GOT3 (cell line): ENCODE measurements around the gene LYL1.

ENCODE experiments used
- DNase-seq: peaks from one replicate; lab custom pipeline; 2025; ENCODE audit warnings: mixed read lengths; lab: John Stamatoyannopoulos, UW

The LYL1 gene

DNA sequence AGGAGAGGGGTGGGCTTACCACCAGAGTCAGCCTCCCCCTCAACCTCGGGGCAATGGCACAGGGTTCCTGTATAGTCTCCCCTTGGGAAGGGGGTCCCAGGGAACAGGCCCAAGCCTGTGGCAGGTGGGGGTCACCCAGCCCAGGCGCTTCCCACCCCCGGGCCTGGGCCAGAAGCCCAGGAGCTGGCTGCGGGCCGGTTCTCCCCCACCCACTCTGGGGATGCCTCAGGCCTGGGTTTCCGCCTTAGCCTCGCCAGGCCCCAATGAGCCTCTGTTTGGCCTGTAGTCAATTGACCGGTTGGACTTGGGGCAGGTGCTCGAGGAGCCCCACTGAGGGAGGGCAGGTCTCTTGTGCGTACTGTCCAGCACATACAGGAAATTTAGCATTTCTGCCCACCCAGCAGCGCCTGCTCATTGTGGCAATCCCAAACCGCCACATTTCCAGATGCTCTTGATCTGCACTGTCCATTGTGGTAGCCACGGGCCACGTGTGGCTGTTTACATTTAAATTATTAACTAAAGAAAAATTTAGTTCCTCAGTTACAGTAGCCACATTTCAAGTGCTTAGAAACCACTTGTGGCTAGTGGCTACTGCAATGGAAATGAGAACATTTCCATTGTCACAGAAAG, 9.9 kb downstream of the LYL1 start:
- no peak for DNase-seq

DNA sequence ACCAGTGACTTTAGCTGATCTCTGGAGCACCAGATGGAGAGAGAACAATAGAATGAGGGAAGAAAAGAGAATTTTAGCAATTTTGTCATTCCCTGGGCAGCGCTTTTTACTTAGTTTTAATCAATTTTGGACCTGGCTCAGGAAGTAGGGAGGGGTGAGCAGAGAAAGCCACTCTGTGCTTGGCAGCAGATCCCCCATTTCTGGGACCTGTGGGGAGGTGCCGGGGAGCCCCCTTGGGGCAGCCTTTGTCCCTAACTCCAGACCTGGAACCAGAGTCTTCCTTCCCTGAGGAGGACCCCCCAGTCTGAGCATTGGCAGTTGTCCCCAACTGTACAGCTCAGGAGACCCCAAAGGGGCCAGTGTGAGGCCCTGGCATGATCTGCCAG, 10.5 kb downstream of the LYL1 start:
- no peak for DNase-seq

DNA sequence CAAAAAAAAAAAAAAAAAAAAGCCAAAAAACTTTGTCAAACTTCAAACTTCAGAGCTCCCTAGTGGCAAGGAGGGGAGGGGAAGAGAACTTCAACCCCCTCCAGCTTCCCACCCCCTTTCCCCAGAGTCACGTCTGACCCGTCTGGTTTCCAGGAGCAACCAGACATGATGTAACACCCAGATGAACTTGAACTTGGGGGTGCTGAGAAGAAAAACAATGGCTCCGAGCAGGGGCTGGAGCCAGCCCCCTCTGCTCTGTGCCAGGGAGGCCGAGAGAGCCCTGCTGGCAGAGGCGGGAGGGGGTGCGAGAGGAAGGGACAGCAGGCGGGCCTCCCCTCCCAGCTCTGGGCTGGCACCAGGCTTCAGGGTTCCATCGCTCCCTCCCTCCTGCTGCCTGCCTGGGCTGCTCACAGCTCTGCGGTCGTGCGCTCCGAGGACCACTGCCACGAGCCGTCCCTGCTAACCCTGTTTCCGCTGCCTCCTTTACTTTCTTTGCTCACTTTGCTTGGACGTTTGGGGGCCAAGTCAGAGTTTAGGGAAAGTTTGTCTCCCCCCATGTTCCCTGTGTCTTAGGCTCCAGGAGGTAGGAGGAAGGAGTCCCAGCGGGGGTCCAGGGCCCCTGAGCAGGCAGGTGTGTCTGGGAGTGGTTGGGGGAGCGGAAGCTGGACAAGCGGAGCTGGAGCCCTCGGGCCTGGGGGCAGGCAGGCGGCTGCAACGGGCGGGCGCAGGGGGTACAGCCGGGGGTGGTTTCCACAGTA, 11.1 kb downstream of the LYL1 start:
- no peak for DNase-seq

DNA sequence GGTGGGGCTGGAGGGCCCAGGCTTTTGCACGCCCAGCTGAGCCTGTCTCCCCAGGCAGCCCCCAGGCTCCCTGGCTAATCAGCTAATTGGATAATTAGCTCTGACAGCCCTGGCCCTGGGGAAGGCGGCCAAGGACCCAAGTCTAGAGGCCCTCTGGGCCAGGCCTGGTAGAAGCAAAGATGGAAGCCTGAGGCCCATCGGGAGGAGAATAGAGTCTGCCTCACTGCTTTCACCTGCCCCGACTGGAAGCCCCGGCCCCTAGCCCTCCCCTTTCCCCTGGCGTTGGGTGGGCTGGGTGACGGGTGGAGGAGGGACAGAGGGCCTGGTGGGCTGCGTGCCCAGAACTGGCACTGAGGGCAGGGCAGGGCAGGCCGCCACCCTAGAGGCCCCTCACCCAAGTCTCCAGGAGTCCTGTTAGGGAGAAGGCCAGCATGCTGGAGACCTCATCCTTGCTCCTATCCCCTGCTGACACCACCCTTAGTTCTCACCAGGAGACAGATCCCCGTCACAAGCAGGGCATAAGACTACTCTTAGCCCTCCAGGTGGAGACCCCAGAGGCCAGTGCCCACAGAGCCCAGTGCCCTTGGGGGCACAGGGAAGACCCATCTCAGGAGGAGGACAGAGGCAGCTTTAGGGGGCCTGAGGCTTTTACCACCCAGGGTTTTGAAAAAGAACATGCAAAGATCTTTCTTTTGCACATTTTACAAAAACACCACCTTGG, 12.0 kb downstream of the LYL1 start:
- no peak for DNase-seq

DNA sequence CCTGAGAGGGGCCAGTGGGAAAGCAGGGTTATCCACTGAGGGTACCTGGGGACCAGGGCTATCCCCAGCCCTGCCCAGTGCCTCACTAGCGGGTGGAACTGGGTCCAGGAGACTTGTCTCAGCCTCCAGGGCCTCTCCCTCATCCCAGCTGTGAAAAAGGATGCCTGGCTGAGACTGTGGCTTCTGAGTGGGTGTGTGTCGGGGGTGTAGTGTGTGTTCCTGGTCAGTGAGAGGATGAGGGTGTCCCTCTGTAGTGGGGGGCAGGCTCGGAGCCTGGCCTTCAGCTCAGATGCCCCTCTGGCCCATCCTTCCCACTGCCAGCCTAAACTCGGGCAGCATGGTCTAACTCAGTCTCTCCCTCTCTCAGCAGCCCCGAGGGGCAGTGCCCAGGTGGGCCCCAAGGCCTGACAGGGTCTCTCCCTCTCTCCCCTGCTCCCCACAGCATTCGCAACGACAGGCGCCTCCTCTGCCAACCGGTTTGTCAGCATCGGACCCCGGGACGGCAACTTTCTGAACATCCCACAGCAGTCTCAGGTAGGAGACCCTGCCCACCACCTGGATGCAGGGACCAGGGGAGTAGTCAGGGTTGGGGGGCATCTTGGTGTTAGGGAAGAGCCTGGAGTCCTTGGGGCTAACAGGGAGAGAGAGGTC, 12.7 kb downstream of the LYL1 start:
- DNase-seq = no peak

DNA sequence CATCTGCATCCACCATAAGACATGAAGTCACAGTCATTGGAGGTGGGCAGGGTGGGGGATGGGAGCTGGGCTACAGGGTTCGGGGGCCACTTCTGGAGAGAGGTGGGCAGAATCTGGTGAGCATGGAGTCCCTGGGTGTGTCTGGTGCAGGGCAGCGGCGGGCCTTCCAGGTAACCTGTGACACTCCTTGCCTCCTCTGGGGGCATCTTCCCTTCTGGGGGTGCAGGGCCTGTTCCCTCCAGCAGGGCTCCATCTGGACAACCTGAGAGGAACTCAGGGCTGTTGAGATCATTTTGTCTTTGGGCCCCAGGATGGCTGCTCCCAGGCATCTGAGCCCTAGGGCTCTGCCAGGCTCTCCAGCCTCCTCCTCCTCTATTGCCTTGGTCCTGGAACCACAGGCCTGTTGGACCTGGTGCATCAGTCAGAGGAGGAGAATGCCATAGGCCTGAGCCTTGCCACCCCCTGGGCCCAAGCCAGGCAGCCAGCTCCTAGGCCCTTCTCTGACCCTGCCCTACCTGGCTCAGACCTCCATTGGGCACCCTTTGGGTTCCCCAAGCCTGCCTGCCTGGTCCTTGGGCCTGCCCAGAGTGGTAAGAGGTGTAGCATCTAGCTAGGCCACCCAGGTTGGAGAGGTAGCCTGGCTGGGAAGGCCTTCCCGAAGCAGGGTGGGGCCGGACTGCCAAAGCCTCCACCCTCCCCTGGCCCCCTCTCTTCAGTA, 13.4 kb downstream of the LYL1 start:
- no peak for DNase-seq

DNA sequence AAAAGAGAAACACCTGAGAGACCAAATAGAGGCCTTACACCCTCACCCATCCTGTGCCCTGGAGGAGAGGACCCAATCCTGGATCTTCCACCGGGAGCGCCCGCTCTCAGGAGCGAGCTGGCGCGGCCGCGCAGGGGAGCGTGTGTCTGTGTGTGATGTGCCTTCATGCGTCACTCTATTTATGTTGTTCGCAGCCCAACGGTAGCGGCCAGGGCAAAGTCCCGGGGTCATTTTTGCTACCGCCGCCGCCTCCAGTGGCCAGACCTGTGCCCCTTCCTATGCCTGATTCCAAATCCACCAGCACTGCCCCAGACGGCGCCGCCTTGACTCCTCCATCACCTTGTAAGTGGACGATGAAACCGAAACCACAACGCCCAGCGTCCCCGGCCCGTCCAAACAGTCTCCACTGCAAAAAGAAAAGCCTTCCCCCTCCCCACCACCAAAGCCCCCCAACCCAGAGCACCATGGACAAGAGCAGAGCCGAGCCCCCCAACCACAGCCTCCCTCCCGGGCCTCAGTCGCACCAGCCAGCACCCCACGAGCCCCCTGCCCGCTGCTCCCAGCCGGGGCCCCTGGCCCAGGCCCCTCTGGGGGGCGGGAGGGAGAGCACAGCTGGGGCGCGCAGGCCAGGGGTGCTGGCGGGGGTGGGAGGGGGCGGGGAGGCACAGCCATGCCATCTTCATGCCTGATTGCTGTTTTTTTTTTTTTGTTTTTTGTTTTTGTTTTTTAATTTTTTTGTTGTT, 14.7 kb downstream of the LYL1 start:
- no peak for DNase-seq

DNA sequence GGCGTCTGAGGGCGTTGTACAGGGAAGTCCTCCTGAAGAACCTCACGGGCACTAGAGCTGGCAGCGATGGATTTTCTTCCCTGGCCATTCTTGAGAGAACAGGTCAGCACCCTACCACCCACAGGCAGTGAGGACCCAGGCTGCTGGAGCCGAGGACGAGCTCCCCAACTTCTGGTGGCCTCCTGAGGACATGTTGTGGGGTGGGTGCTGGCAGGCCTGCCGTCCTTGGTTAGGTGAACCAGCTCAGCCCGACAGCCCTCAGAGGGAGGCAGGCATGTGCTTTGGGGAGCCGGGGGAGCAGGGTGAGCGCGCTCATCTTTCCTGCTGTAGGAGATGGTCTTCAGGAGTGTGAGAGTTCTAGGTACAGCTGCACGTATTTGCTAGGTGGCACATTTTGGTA, 15.4 kb downstream of the LYL1 start:
- DNase-seq = no peak

DNA sequence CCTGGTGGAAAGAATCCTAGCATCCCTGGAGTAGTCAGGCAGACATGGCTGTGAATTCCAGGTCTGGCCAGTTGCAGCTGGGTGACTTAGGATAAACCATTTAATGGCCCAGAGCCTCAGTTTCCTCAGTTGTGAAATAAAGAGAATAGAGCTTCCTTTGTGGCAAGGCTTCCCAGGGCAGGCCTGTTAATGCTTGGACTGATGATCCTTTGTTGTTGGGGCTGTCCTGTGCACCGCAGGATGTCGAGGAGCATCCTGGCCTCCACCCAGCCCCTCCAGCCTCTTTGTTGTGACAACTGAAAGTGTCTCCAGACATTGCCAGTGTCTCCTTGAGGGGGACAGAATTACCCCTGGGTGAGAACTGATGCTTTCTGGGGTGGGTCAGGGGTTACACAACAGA, 16.3 kb downstream of the LYL1 start:
- DNase-seq = no peak

DNA sequence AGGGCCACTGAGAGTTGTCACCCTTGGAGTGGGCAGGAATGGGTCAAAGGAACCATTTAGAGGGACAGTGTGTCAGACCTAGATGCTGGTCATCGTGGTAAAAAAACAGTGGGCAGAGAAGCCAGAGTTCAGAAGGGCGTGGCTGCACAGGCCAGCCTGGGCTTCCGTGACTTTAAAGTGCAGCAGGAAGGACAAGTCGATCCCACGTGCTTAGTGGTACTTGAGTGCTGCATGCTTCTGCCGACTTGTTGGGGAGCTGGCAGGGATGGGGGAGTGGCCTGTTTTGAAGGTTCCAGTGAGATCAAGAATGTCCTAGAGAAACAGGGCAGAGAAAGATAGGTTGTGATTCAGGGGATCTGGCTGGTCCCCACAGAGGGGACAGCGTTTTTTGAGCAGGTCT, 17.0 kb downstream of the LYL1 start:
- DNase-seq = no peak

DNA sequence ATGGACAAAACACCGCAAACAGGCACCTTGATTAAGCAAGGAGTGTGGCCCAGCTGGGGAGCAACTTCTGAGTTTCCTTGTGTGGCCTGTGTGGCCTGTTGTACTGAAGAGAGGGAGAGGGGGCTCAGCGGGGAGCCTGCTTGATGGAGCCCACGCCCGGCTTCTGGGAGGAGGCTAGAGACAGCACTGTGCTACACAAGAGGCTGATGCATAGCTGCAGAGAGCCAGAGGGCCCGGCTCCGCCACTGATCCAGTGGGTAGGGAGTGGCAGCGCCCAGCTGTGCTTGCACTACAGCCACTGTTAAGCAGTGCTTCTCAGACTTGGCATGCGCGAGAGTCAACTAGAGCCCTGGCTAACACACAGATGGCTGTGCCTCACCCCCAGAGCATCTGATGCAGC, 19.0 kb downstream of the LYL1 start:
- DNase-seq = no peak

DNA sequence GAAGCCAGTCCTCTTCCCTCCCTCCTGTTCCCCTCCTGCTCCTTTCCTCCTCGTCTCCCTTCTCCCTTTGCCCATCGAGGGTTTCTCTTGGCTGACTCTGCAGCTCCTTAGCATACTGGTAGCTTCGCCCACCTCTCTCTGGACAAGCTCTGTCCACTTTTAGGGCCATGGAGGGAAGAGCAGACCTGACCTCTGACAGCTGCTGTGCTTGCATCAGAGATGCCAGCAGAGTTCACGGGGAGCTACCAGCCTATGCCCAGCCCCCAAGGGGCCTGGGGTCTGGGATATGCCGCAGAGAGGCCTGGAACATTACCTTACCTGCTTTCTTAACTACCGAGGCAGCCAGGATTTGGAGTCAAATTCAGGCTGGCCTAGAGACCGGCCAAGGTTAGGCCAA, 19.7 kb downstream of the LYL1 start:
- DNase-seq = no peak

DNA sequence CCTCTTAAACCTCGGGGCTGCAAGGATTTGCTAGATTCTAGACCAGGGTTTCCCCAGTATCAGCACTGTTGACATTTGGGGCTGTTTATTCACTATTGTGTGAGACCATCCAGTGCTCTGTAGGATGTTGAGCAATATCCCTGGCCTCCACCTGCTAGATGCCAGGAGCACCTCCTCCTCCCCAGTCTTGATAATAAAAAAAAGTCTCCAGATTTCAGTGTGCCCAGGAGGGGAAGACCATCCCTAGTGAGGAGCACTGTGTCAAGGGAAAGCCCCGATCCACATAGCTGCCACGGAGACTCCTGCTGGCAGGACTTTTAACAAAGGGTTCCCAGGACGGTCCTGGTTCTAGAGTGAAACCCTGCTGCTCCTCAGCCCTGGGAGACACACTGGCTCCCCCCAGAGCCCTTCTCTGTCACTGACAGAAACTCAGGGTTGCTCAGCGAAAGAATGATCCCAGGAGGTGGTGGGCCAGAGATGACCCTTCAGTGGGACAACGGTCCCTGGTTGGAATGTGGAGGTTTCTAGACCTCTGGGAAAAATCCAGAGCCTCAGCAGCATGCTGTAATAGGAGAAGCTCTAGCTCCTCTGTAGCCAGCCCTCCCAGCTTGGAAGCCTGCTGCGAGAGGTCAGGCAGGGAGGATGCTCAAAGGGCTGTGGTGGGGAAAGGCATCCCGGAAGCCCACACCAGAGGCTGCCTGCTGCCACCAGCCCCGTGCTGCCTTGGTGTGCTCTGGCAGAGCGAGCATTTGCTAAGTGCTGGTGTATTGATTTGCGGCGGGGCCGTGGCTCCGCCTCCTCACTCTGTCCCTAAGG, 20.3 kb downstream of the LYL1 start:
- no peak for DNase-seq

DNA sequence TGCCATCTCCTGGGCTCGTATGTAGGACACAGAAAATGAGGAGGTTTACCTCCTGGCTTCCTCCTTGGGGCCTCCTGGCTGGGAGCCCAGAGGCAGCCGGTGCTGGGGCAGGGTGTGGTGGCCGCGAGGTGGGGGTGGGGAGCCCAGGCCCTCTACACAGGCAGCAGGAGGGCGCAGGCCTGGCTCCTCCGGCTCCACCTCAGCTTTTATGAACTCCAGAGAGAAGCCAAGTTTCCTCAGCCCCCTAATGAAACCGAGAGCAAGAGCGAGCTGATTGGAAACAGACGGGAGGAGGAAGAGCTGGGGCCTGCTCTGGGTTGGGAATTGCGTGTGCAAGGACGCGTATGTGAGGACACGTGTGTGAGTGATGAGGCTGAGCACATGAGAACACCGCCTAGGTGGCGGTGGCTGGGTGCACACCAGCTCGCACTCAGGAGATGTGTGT, 23.1 kb downstream of the LYL1 start:
- no peak for DNase-seq

DNA sequence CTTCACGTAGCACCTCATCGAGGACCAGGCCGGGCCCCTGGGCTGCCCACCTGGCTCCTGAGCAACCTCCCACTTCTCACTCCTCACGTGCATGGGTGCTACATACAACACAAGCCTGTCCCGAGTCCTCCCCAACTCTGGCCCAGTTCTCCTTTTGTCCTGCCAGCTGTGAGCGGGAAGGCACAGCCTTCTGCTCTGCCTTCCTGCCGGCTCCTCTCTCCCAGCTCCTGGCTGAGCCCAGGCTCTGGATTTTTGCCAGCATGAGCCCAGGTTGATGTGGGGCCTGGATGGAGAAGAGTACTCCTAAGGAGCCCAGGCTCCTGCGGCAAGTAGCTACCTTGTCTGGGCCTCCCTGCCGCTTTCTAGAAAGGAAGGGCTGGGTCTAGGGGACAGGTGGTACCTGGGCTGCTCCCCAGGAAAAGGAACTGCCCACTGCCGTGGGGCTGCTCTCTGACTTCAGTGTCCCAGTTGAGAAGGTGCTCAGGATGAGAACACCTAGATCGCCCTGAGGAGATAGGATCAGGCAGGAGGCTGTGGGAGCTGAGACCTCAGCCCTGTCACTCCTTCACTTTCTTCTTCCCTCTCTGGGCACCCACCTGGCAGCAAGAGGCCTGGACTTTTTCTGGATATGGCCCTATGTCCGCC, 23.6 kb downstream of the LYL1 start:
- DNase-seq = no peak

DNA sequence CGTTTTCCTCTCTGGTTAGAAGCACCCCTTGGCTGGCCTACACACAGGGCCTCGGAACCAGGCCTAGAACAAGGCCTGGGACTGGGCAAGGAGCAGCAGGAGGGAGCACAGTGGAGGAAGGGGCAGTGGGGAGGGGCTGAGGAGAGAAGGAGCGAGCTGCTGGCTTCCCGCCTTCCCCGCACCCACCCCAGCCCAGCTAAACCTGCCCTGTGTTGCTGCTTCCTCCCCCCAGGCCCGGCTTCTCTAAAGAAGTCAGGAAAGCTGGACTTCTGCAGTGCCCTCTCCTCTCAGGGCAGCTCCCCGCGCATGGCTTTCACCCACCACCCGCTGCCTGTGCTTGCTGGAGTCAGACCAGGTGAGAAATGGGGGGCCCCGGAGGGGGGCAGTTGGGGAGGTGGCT, 24.3 kb downstream of the LYL1 start:
- no peak for DNase-seq

DNA sequence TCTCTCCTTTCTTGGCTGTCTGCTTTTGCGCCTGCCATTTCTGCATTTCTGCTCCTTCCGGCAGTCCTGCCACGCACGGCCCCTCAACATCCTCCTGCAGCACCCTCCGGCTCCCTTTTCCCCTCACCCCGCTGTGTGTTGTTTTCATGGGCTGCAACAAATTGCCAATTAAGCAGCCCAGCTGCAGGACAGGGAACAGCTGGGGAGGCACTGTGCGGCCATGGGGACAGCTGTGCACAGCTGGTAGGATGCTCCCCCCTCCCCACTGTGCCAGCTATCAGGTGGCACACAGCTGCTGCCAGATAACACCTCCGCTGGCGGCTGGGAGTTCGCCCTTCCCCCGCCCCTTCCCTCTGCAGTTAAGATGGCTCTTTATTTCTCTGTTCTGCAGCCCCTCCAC, 25.4 kb downstream of the LYL1 start:
- no peak for DNase-seq

DNA sequence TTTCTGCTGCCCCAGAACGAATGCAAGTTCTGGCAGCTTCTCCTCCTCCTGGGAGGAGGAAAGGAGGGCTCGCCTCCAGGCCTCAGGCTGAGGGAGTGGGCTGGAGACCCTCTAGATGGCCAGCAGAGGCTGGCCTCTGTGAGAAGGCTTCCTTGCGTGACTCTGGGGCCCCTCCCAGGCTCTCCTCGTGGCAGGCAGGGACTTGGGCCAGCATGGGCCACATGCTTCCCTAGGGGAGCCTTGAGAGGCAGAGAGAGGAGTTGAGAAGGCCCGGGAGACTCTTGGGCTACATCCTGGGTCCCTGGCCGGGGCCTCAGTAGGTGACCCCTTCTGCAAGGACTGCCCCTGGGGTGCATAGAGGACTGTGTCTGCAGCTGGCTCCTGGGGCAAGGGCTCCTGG, 25.9 kb downstream of the LYL1 start:
- no peak for DNase-seq

DNA sequence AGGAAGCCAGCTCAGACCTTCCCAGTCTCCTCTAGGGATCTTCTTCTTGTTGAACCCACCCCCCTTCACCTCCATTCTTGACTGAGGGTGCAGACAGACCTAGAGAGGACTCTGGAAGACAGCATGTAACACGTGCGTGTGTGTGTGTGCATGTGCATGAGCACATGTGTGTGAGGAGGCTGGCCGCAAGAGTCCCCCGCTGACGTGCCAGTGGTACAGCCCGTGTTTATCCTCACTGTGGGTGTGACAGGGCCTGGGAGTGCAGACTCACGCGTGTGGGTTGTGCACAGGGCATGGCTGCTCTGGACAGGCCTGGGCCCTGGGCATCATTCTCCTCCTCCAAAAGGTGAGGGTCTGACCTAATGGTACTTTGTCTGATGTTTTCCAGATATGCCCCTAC, 26.3 kb downstream of the LYL1 start:
- DNase-seq = no peak

DNA sequence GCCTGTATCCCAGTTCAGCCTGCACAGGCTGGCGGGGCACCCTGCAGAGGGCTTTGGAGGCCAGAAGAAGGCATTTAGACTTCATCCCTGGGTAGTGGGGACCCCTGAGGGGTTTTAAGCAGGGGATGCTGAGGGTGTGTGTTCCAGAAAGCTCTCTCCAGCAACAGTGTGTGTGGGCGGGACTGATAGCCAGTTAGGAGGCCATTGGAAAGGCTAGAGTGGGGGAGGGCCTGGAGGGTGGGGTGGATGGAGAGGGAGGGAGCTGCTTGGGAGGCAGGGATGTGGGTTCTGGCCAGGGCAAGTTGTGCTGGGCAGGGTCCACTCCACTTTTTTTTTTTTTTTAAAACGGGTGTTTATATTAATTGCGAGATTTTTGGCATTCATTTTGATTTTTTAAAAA, 28.3 kb downstream of the LYL1 start:
- DNase-seq = no peak
